ENCODE data around the gene CLIP2.

DNA sequence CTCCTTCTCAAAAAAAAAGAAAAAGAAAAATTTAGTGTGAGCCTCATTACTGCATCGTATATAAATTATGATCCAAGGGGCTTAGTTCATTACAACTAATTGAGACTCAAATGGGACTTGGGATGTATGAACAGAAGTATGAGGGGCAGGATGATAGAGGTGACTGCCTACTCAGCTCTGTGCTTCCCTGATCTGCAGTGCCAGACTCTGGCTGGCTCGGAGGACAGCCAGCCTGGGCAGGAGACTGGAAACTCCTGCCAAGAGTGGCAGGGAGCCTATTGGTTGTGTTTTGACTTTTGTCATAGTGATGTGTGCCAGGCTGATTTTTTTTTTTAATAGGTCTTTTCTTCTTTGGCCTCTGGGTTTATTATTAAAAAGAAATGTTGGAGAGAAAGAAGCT is 90.7 kb downstream of the CLIP2 start:
- TF ChIP-seq, protein P1, sequence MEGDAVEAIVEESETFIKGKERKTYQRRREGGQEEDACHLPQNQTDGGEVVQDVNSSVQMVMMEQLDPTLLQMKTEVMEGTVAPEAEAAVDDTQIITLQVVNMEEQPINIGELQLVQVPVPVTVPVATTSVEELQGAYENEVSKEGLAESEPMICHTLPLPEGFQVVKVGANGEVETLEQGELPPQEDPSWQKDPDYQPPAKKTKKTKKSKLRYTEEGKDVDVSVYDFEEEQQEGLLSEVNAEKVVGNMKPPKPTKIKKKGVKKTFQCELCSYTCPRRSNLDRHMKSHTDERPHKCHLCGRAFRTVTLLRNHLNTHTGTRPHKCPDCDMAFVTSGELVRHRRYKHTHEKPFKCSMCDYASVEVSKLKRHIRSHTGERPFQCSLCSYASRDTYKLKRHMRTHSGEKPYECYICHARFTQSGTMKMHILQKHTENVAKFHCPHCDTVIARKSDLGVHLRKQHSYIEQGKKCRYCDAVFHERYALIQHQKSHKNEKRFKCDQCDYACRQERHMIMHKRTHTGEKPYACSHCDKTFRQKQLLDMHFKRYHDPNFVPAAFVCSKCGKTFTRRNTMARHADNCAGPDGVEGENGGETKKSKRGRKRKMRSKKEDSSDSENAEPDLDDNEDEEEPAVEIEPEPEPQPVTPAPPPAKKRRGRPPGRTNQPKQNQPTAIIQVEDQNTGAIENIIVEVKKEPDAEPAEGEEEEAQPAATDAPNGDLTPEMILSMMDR (IDR thresholded peaks at IDR 0.05), result no peak
- no peak for TF ChIP-seq POLR2A (IDR thresholded peaks at IDR 0.05)

Measured in prostate gland (tissue), 2 donors.